GM18502 (cell line): Measurements from ENCODE around the gene PFKM.

ENCODE experiments used
- ATAC-seq: cut with Tn5 transposase; IDR thresholded peaks from one replicate; pipeline ENCODE4 v1.9.1; 2021; ENCODE audit warnings: mild to moderate bottlenecking; ENCODE audit not compliant: unreplicated experiment, poor library complexity

PFKM gene

GRCh38 chr12:48119078-48119833 lies at the start of gene PFKM:
TSS of gene PFKM (plus strand) at chr12:48119364. CDS start at chr12:48122775, 3,411 bp downstream.
- ATAC-seq: peak; percentile 99

DNA sequence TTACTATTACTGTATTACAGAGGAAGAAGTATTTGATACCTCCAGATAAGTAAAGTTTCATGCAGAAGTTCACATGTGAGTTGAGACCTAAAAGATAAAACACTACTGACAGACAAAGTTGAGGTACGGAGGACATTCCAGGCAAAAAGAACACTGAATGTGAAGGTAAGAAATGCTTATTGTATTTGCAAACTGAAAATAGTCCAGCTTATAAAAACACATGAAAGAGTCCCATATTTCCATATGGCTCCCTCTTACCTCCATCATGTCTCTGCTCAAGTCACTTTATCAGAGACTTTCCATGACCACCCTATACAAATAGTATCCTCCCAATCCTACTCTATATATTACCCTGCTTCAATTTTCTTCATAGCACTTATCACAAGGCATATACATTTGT lies 49.1 kb upstream of the PFKM start:
- ATAC-seq: no peak

DNA sequence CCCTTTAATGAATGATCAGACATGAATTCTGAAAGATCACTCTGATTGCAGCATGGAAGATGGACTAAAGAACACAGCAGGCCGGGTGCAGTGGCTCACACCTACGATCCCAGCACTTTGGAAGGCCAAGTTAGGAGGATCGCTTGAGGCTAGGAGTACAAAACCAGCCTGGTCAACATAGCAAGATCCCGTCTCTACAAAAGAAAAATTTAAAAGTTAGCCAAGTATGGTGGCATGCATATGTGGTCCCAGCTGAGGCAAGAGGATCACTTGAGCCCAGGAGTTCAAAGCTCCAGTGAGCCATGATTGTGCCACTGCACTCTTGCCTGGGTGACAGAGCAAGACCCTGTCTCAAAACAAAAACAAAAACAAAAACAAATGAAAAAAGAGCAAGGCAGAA lies 48.4 kb upstream of the PFKM start:
- no peak for ATAC-seq

DNA sequence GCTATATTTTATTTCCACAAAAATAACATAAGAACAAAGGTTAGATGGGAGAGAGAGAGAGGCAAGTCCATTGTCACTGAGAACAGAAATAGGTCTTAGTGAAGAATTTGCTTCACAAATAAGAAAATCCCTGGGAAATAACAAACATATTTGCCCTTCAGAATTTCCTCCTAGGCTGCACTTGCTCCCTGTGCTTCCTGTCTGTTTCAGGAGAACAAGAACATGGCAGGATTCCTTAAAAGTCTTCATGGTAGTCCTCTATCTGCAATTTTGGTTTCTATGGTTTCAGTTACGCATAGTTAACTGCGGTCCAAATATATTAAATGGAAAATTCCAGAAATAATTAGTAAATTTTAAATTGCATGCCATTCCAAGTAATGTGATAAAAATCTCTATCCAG lies 47.4 kb upstream of the PFKM start:
- no peak for ATAC-seq

GRCh38 chr12:48072266-48072665 lies 46.9 kb upstream of the PFKM start:
- no peak for ATAC-seq

DNA sequence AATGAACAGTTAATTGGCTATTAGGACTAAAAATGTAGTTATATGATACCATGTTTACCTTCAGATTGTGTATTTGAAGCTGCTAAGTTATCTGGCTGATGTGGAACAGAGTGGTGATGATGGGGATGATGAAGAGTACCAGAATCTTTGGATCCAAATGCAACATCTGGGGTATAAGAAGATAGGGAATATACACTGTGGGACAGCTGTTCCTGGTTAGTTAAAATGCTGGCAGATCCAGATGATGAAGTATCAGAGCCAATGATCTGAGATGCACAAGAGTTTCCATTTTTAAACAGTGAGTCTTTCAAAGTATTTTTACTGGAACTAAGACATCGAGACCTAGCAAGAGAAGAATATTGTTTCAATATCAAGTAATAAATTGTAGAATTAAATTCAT lies 44.9 kb upstream of the PFKM start:
- no peak for ATAC-seq

GRCh38 chr12:48075832-48076231 lies 43.3 kb upstream of the PFKM start:
- no peak for ATAC-seq

GRCh38 chr12:48077111-48077510 lies 42.1 kb upstream of the PFKM start:
- ATAC-seq: no peak

DNA sequence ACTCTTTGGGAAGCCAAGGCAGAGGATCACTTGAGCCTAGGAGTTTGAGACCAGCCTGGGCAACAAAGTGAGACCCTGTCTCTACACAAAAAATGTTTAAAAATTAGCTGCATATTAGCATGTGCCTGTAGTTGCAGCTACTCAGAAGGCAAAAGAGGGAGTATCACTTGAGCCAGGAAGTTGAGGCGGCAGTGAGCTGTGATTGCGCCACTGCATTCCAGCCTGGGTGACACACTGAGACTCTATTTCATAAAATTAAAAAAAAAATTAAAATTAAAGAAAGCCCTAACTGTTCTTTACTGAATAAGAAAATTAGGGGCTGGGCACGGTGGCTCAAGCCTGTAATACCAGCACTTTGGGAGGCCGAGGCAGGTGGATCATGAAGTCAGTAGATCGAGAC lies 40.3 kb upstream of the PFKM start:
- ATAC-seq: no peak

- ATAC-seq: no peak
Observed at GRCh38 chr12:48080285-48080684, 38.9 kb upstream of the PFKM start.

- no peak for ATAC-seq
Observed at GRCh38 chr12:48080821-48081220, 38.3 kb upstream of the PFKM start.

DNA sequence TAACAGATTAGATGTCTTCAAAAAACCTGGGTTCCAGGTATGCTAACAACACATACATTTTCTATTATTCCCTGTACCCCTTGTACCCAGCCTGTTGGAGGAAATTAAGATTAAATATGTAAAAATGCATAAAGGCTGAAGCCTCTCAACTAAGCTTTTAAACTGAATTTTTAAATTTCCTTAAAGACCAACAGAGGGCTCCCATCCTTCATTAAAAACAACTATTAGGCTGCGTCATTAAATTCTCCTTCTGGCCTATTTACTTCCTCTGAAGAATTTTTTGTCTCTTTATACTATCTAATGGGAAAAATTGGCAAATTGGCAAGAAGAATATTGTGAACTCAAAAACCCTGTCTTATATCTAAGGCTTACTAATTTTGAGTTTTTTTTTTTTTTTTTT lies 35.1 kb upstream of the PFKM start:
- no peak for ATAC-seq

GRCh38 chr12:48084841-48085460 lies 34.2 kb upstream of the PFKM start:
- ATAC-seq: no peak

GRCh38 chr12:48086327-48086726 lies 32.8 kb upstream of the PFKM start:
- ATAC-seq: no peak

GRCh38 chr12:48092611-48093010 lies 26.6 kb upstream of the PFKM start:
- no peak for ATAC-seq

DNA sequence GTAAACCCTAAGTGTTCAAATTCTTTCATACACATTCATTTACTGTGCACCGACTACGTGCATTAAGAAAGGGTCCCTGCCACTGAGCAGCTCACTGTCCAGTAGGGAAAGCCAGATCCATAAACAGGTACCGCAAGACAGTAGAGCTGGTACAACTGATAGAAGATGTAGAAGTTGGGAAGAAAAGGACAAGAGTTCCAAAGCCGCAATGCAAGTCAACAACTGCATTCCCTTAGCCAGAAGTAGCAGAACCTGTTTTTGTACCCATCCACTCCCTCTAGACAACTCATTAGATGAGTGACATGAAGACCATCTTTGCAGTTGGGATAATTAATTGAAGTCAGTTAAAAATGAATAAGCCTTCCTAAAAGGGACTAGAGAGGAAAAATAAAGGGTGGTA lies 14.6 kb upstream of the PFKM start:
- no peak for ATAC-seq

DNA sequence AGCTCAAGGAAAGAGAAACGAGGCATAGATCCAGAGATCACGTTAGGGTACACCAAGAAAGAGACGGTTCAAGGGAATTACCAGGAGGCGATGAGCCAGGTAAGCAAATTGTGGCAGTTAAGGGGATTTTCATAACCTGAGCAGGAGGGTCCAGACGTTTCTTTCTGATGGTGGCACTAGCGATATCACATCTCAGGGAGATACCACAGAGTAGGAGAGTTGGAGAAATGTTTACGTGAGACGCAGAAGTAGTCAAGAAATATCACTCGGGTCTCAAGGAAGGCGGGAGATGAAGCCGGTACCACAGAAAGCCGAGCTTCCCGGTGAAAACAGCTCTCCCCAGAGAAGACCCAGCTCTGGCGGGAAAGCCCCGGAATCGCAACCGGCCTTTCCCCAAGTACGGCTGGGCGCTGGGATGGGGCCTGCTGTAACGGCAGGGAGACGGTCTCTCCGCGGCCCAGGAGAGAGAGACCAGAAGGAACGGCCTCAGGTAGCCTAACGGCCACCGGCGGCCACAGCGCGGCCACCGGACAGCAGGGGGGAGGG lies 13.8 kb upstream of the PFKM start:
- ATAC-seq: peak; percentile 34

GRCh38 chr12:48105867-48106680 lies 13.1 kb upstream of the PFKM start, which contains the start of gene SENP1:
TSS of gene SENP1 (minus strand) at chr12:48106079. CDS start at chr12:48101472, 4,607 bp downstream.
- ATAC-seq: peak; percentile 76

DNA sequence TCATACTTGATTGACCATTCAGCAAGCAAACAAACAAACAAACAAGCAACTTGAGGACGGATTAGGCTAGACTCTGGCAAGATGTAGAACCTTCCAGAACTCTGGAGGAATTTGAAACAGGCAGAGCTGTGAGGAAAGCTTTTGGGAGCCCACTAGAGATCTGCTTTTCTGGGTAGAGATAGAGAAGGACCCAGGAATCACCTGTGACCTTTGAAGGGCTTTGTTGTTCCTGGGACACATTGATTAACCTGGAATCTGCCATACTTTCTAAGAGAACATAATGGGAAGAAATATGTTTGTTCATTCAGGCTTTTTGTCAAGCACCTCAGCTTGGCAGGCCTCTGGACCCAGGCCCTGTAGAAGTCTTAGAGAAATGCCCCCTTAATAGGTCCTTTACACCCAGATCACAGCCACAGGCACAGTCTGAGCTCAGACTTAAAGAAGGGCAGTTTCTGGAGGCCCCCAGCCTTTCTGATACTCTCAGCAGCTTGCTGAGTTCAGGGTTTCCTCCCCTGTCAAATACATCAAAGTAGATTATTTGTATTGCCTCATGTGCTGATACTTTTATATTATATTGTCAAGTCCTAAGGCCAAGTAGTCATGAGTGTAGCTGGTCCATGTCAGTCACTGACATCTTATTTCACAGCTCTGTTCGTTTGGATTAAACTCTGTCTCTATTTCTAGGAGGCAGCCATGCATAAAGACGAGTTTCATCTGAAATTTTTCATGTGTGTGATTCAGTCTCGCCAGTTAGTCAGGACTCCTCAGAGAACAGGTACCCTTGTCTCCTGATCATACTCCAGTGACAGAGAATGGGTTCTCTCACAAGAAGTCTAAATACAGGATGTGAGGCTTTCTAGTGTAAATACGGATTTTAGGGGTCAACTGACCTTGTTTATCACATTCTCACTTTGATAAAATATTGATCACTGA lies 12.2 kb upstream of the PFKM start:
- no peak for ATAC-seq

- ATAC-seq: no peak
Observed at GRCh38 chr12:48109424-48109823, 9.7 kb upstream of the PFKM start.
